Liver (tissue), 9 donors: Measurements from ENCODE around the gene GPR161. TPM values are rescaled to one million over a fixed set of nuclear protein-coding genes. Genes with fewer than 3 reads are reported as not detected.
"Not testable (repeated sequence)": the region's sequence is repeated elsewhere in the genome, so short reads cannot be mapped to it uniquely, and the experiment has no call there.

Experiments
- DNase-seq: peaks from one replicate; pipeline ENCODE4 v3.0.0-alpha.2; 2017; ENCODE audit warnings: low spot score
- H3K27ac ChIP-seq, 2 donors: one replicate each; pipeline ENCODE4 v1.7.0; 2013; ENCODE audit warnings: inconsistent platforms in 2 of 2, low read length in 2 of 2, control low read depth in 1 of 2, low read depth in 1 of 2, mild to moderate bottlenecking in 1 of 2
- H3K27me3 ChIP-seq, 4 donors: one replicate each; pipeline versions ENCODE4 v1.6.1 to v1.7.0; 2013; ENCODE audit warnings: low read length in 3 of 4, inconsistent platforms in 1 of 4, mild to moderate bottlenecking in 1 of 4, moderate library complexity in 1 of 4; ENCODE audit not compliant: control insufficient read depth in 4 of 4, insufficient read depth in 4 of 4
- H3K36me3 ChIP-seq, 4 donors: one replicate each; pipeline versions ENCODE4 v1.6.1 to v1.7.0; 2013; ENCODE audit warnings: low read length in 3 of 4, mild to moderate bottlenecking in 3 of 4, low read depth in 1 of 4, moderate library complexity in 1 of 4; ENCODE audit not compliant: control insufficient read depth in 4 of 4, insufficient read depth in 3 of 4
- H3K4me1 ChIP-seq, 4 donors: one replicate each; pipeline versions ENCODE4 v1.6.1 to v1.7.0; 2013; ENCODE audit warnings: low read length in 3 of 4, mild to moderate bottlenecking in 3 of 4, moderate library complexity in 1 of 4; ENCODE audit not compliant: control insufficient read depth in 4 of 4, insufficient read depth in 4 of 4
- H3K4me3 ChIP-seq, 3 donors: one replicate each; pipeline versions ENCODE4 v1.6.1 to v1.7.0; 2013; ENCODE audit warnings: low read length in 3 of 3, control low read depth in 1 of 3, low read depth in 1 of 3, mild to moderate bottlenecking in 1 of 3
- H3K9ac ChIP-seq, 2 donors: one replicate each; pipeline ENCODE4 v1.7.0; 2013; ENCODE audit warnings: low read length in 2 of 2, mild to moderate bottlenecking in 2 of 2, moderate library complexity in 2 of 2, control low read depth in 1 of 2, low read depth in 1 of 2
- H3K9me3 ChIP-seq, 4 donors: one replicate each; pipeline versions ENCODE4 v1.6.1 to v1.7.0; 2013; ENCODE audit warnings: low read length in 3 of 4; ENCODE audit not compliant: control insufficient read depth in 4 of 4
- ATF3 ChIP-seq: IDR thresholded peaks from 2 replicates; pipeline ENCODE4 v1.6.1; 2016; ENCODE audit warnings: antibody characterized with exemption
- CTCF ChIP-seq: fragments of 150-350 bp; IDR thresholded peaks from 2 replicates; pipeline ENCODE4 v1.5.1; 2017; ENCODE audit warnings: improper control_type of control experiment, low read depth, low read length; ENCODE audit not compliant: missing input control
- EGR1 ChIP-seq, 2 donors: IDR thresholded peaks; 2 replicates each; pipeline ENCODE4 v1.6.1; 2016 to 2018; ENCODE audit warnings: antibody characterized with exemption in 2 of 2, low read depth in 2 of 2
- FOXA1 ChIP-seq: IDR thresholded peaks from 2 replicates; pipeline ENCODE4 v1.6.1; 2016; ENCODE audit warnings: antibody characterized with exemption
- MAX ChIP-seq: IDR thresholded peaks from 2 replicates; pipeline ENCODE4 v1.6.1; 2016; ENCODE audit warnings: antibody characterized with exemption
- NR2F2 ChIP-seq: IDR thresholded peaks from 2 replicates; pipeline ENCODE4 v1.6.1; 2016; ENCODE audit warnings: antibody characterized with exemption
- REST ChIP-seq: IDR thresholded peaks from 2 replicates; pipeline ENCODE4 v1.6.1; 2016; ENCODE audit warnings: antibody characterized with exemption, mild to moderate bottlenecking
- RXRA ChIP-seq, 2 donors: IDR thresholded peaks; 2 replicates each; pipeline ENCODE4 v1.6.1; 2017 to 2018; ENCODE audit warnings: antibody characterized with exemption in 2 of 2, mild to moderate bottlenecking in 1 of 2
- SP1 ChIP-seq: IDR thresholded peaks from 2 replicates; pipeline ENCODE4 v1.6.1; 2018; ENCODE audit warnings: antibody characterized with exemption, mild to moderate bottlenecking
- YY1 ChIP-seq: IDR thresholded peaks from 2 replicates; pipeline ENCODE4 v1.6.1; 2016; ENCODE audit warnings: antibody characterized with exemption, mild to moderate bottlenecking
- ZBTB33 ChIP-seq: IDR thresholded peaks from 2 replicates; pipeline ENCODE4 v1.6.1; 2016; ENCODE audit warnings: antibody characterized with exemption
- WGBS: extraction: QIAGEN DNeasy Blood & Tissue Kit; methylation state at CpG from one replicate; pipeline ENCODE4 v1.1.7; 2013; 5-methylcytosine and 5-hydroxymethylcytosine counted together
- polyA plus RNA-seq, 2 donors: library from polyadenylated mRNA; stranded (reverse) in 1 of 2; unstranded in 1 of 2; fragments of 200-250 nt in 1 of 2; fragments of >200 nt in 1 of 2; fragmentation: Nextera tagmentation in 1 of 2; extraction: Ambion mirVana in 1 of 2; gene quantifications; one replicate each; pipeline versions ENCODE4 v1.2.1 to v1.2.3, GENCODE V29; 2013 to 2015
- total RNA-seq, 2 donors: library from RNA; depleted of rRNA; stranded (reverse); fragments of >200 nt; gene quantifications; one replicate each; pipeline ENCODE4 v1.2.3, GENCODE V29; 2014
- donor health status: healthy.
- donor health status: healthy.
- donor health status: healthy.
- donor health status: healthy.
- donor health status: healthy.

Gene GPR161
- total and polyA plus RNA-seq, 4 donors, result 0.33 to 1.1 (median 0.73) TPM

GRCh38 chr1:168064216-168064615 is 72.5 kb downstream of the GPR161 start:
- no peak for TF ChIP-seq EGR1 (IDR thresholded peaks at IDR 0.05; ENCODE audit: low read depth in 2 of 2)
- Histone ChIP-seq H3K9me3 (no peaks in the 10 kb centered on the region), H3K27me3 (no peaks in the 10 kb centered on the region), H3K9ac (no peak overlapping the region), H3K36me3 (peaks cover 2 to 57% (median 34%) of the 10 kb centered on the region in 4 donors), H3K27ac (no peak overlapping the region), H3K4me3 (no peak overlapping the region), H3K4me1 (no peaks in the 10 kb centered on the region)
- DNase-seq, result no peak
- WGBS, result 98% methylated on average over 1 of the region's 1 CpG

- Histone ChIP-seq H3K36me3 (peaks cover 0 to 19% (median 6%) of the 10 kb centered on the region in 4 donors), H3K4me3 (no peak overlapping the region), H3K9me3 (no peaks in the 10 kb centered on the region), H3K27ac (no peak overlapping the region), H3K27me3 (no peaks in the 10 kb centered on the region), H3K9ac (no peak overlapping the region), H3K4me1 (no peaks in the 10 kb centered on the region)
- TF ChIP-seq MAX, result no peak
- TF ChIP-seq SP1, result no peak
- no peak for TF ChIP-seq ZBTB33
- no peak for TF ChIP-seq FOXA1
- no peak for TF ChIP-seq NR2F2
- no peak for TF ChIP-seq REST
- TF ChIP-seq RXRA (IDR thresholded peaks at IDR 0.05), result no peak
- TF ChIP-seq ATF3, result no peak
- WGBS, result 99% methylated on average over 2 of the region's 2 CpGs
- DNase-seq, result no peak
Observed at GRCh38 chr1:168057921-168058320, 78.8 kb downstream of the GPR161 start.

- Histone ChIP-seq H3K27me3 (no peaks in the 10 kb centered on the region), H3K9me3 (no peaks in the 10 kb centered on the region), H3K27ac (no peak overlapping the region), H3K4me3 (no peak overlapping the region), H3K4me1 (no peaks in the 10 kb centered on the region), H3K9ac (no peak overlapping the region), H3K36me3 (peaks cover 0 to 23% (median 9%) of the 10 kb centered on the region in 4 donors)
- 100% methylated on average over 1 of the region's 1 CpG for WGBS
- no peak for TF ChIP-seq FOXA1
- no peak for TF ChIP-seq EGR1 (IDR thresholded peaks at IDR 0.05; ENCODE audit: low read depth in 2 of 2)
- no peak for TF ChIP-seq CTCF
- no peak for TF ChIP-seq YY1
- TF ChIP-seq NR2F2, result no peak
- TF ChIP-seq ATF3, result no peak
- no peak for DNase-seq
Observed at GRCh38 chr1:168057355-168057754, 79.4 kb downstream of the GPR161 start.

- H3K4me1 ChIP-seq, H3K9ac ChIP-seq, H3K4me3 ChIP-seq, H3K9me3 ChIP-seq, DNase-seq, H3K27me3 ChIP-seq, H3K27ac ChIP-seq: not testable (repeated sequence)
- 82% methylated on average over 32 of the region's 35 CpGs for WGBS
- peaks cover 0 to 24% (median 9%) of the 10 kb centered on the region in 4 donors for H3K36me3 ChIP-seq
Observed at GRCh38 chr1:168056152-168056551, 80.6 kb downstream of the GPR161 start.
